IMR-90 (cell line): Measurements from ENCODE around the gene DDX20. TPM values are rescaled to one million over a fixed set of nuclear protein-coding genes. Genes with fewer than 3 reads are reported as not detected.

Experiments
- ATAC-seq: fragments of 200-7000 bp; cut with Tn5 transposase; 2 replicates; pipeline ENCODE4 v1.9.1; 2020; ENCODE audit warnings: low read depth, mild to moderate bottlenecking, moderate library complexity
- BruUV-seq: library from RNA; stranded (reverse); fragments of 400-500 nt; replicated peaks from 2 replicates; lab custom pipeline; 2021; lab: Mats Ljungman, UMichigan
- CTCF ChIA-PET: fragments of 300-600 bp; formaldehyde crosslinking; extraction: SDS; loops from one replicate; lab custom pipeline; 2021; ENCODE audit warnings: antibody characterized with exemption; lab: Yijun Ruan, JAX
- POLR2A ChIA-PET: fragments of 300-600 bp; sonication (Branson Sonifier 250); formaldehyde crosslinking; loops from one replicate; lab custom pipeline; 2022; ENCODE audit warnings: antibody characterized with exemption; ENCODE audit not compliant: unreplicated experiment; lab: Charles Lee
- DNase-seq: peaks from one replicate; pipeline ENCODE4 v3.0.0; 2013
- H2AFZ ChIP-seq: replicated peaks from 2 replicates; pipeline ENCODE3; 2013; ENCODE audit warnings: low read length, mild to moderate bottlenecking; ENCODE audit not compliant: poor library complexity
- H2AK5ac ChIP-seq: 2 replicates; pipeline ENCODE4 v1.6.1; 2013; ENCODE audit warnings: low read depth, low read length, inconsistent platforms
- H2AK9ac ChIP-seq: replicated peaks from 2 replicates; pipeline ENCODE3; 2013; ENCODE audit warnings: mild to moderate bottlenecking, low read depth, low read length, moderate library complexity; ENCODE audit not compliant: poor library complexity
- H2BK120ac ChIP-seq: 2 replicates; pipeline ENCODE4 v1.6.1; 2013; ENCODE audit warnings: low read depth, low read length, inconsistent platforms
- H2BK15ac ChIP-seq: 3 replicates; pipeline ENCODE4 v1.6.1; 2013; ENCODE audit warnings: low read depth, low read length, inconsistent platforms
- H2BK20ac ChIP-seq: 2 replicates; pipeline ENCODE4 v1.6.1; 2013; ENCODE audit warnings: low read depth, mild to moderate bottlenecking, inconsistent platforms, low read length, moderate library complexity
- H2BK5ac ChIP-seq: 2 replicates; pipeline ENCODE4 v1.6.1; 2013; ENCODE audit warnings: mild to moderate bottlenecking, low read depth, low read length, inconsistent platforms; ENCODE audit not compliant: poor library complexity, severe bottlenecking
- H3K14ac ChIP-seq: replicated peaks from 2 replicates; pipeline ENCODE4 v1.6.1; 2013; ENCODE audit warnings: low read depth, low read length, inconsistent platforms
- H3K18ac ChIP-seq: 2 replicates; pipeline ENCODE4 v1.6.1; 2013; ENCODE audit warnings: low read depth, low read length, control low read depth
- H3K23ac ChIP-seq: 2 replicates; pipeline ENCODE4 v1.6.1; 2013; ENCODE audit warnings: low read depth, low read length, inconsistent platforms
- H3K27ac ChIP-seq: 2 replicates; pipeline ENCODE4 v1.5.1; 2013; ENCODE audit warnings: mild to moderate bottlenecking, control low read depth, low read length; ENCODE audit not compliant: insufficient read depth
- H3K27me3 ChIP-seq: 2 replicates; pipeline ENCODE4 v1.6.1; 2013; ENCODE audit warnings: low read length; ENCODE audit not compliant: control insufficient read depth, insufficient read depth
- H3K36me3 ChIP-seq: 2 replicates; pipeline ENCODE4 v1.6.1; 2013; ENCODE audit warnings: low read length, mixed read lengths; ENCODE audit not compliant: control insufficient read depth, insufficient read depth
- H3K4ac ChIP-seq: 2 replicates; pipeline ENCODE4 v1.6.1; 2013; ENCODE audit warnings: low read depth, low read length, inconsistent platforms
- H3K4me1 ChIP-seq: 2 replicates; pipeline ENCODE4 v1.6.1; 2013; ENCODE audit warnings: low read length, mixed read lengths; ENCODE audit not compliant: control insufficient read depth, insufficient read depth
- H3K4me2 ChIP-seq: 2 replicates; pipeline ENCODE4 v1.6.1; 2013; ENCODE audit warnings: low read depth, mild to moderate bottlenecking, control low read depth, low read length, moderate library complexity
- H3K4me3 ChIP-seq: 2 replicates; pipeline ENCODE4 v1.5.1; 2013; ENCODE audit warnings: low read depth, mild to moderate bottlenecking, control low read depth, low read length, moderate library complexity; ENCODE audit not compliant: insufficient read depth
- H3K56ac ChIP-seq: 2 replicates; pipeline ENCODE4 v1.6.1; 2013; ENCODE audit warnings: low read length, inconsistent platforms; ENCODE audit not compliant: insufficient read depth; ENCODE audit errors: extremely low read depth
- H3K79me1 ChIP-seq, 2 experiments: 2 replicates each; pipeline ENCODE4 v1.6.1; 2013; ENCODE audit warnings: low read length in 2 of 2, inconsistent platforms in 1 of 2, low read depth in 1 of 2
- H3K9ac ChIP-seq: 2 replicates; pipeline ENCODE4 v1.6.1; 2013; ENCODE audit warnings: low read depth, low read length, control low read depth
- H3K9me1 ChIP-seq: 2 replicates; pipeline ENCODE4 v1.6.1; 2013; ENCODE audit warnings: low read length, inconsistent platforms; ENCODE audit not compliant: insufficient read depth
- H3K9me3 ChIP-seq: 2 replicates; pipeline ENCODE4 v1.6.1; 2013; ENCODE audit warnings: low read length; ENCODE audit not compliant: control insufficient read depth, insufficient read depth
- H4K20me1 ChIP-seq: 2 replicates; pipeline ENCODE4 v1.6.1; 2013; ENCODE audit warnings: low read length, inconsistent platforms; ENCODE audit not compliant: insufficient read depth
- H4K5ac ChIP-seq: 2 replicates; pipeline ENCODE4 v1.6.1; 2013; ENCODE audit warnings: mild to moderate bottlenecking, low read depth, low read length, control low read depth
- H4K8ac ChIP-seq, 2 experiments: 2 replicates each; pipeline ENCODE4 v1.6.1; 2013; ENCODE audit warnings: low read depth in 2 of 2, low read length in 2 of 2, control low read depth in 1 of 2, inconsistent platforms in 1 of 2
- H4K91ac ChIP-seq: 2 replicates; pipeline ENCODE4 v1.6.1; 2013; ENCODE audit warnings: low read depth, low read length, inconsistent platforms; ENCODE audit not compliant: insufficient read depth
- BHLHE40 ChIP-seq: fragments of 150-350 bp; IDR thresholded peaks from 2 replicates; pipeline ENCODE4 v1.6.1; 2016; ENCODE audit warnings: mild to moderate bottlenecking, low read depth, low read length
- CEBPB ChIP-seq: IDR thresholded peaks from 2 replicates; pipeline ENCODE4 v1.6.1; 2012; ENCODE audit warnings: low read depth, low read length, improper control_type of control experiment
- MAZ ChIP-seq: IDR thresholded peaks from 2 replicates; pipeline ENCODE4 v1.6.1; 2012; ENCODE audit warnings: low read depth, mild to moderate bottlenecking, low read length, improper control_type of control experiment, moderate library complexity, borderline replicate concordance
- SMC3 ChIP-seq: fragments of 150-350 bp; IDR thresholded peaks from 2 replicates; pipeline ENCODE4 v1.6.1; 2016; ENCODE audit warnings: low read depth, mild to moderate bottlenecking, antibody characterized with exemption, low read length, moderate library complexity
- USF2 ChIP-seq: fragments of 150-350 bp; IDR thresholded peaks from 2 replicates; pipeline ENCODE4 v1.6.1; 2017; ENCODE audit warnings: mild to moderate bottlenecking, antibody characterized with exemption, low read length, low read depth
- WGBS, 2 experiments: methylation state at CpG; one replicate each; pipeline versions ENCODE4 v1.1.5 to v1.1.7; 2013; ENCODE audit warnings: missing lambda C conversion rate in 2 of 2; ENCODE audit not compliant: insufficient read length in 1 of 2; ENCODE audit errors: extremely low coverage in 2 of 2; 5-methylcytosine and 5-hydroxymethylcytosine counted together
- dilution Hi-C: fragments of 300-500 bp; cut with HindIII; formaldehyde crosslinking; loops from one replicate; pipeline ENCODE4 v1.14.3; 2018; ENCODE audit warnings: low sequenced_read_pairs; ENCODE audit not compliant: unreplicated experiment
- in situ Hi-C: fragments of 300-500 bp; cut with MboI; formaldehyde crosslinking; loops from 3 replicates; pipeline ENCODE4 v1.14.3; 2019; ENCODE audit warnings: low sequenced_read_pairs, inconsistent platforms, mixed read lengths
- intact Hi-C: fragments of 100-400 bp; cut with micrococcal nuclease; formaldehyde crosslinking; loops from 2 replicates; pipeline ENCODE4 v1.10.0; 2022
- polyA plus RNA-seq, 3 experiments: library from polyadenylated mRNA; depleted of rRNA; stranded (reverse); fragments of >200 nt; gene quantifications; 2 replicates each; pipeline ENCODE4 v1.2.3, GENCODE V29; 2012; ENCODE audit warnings: low replicate concordance in 1 of 3
- total RNA-seq: library from RNA; depleted of rRNA; stranded (reverse); fragments of >200 nt; gene quantifications from 2 replicates; pipeline ENCODE4 v1.2.3, GENCODE V29; 2012

Gene DDX20
- total and polyA plus RNA-seq, 2 of the 4 experiments (the other 2 are of a cell fraction): 5.7 to 10.9 TPM

GRCh38 chr1:111739925-111740765, 15.6 kb upstream of the DDX20 start:
- H3K9ac ChIP-seq: peak overlapping the region; percentile 43; the same call in 1 of the 2 replicates
- dilution Hi-C loops: no loop called here
- H2AK5ac ChIP-seq: no peak overlapping the region
- no peak overlapping the region for H3K27ac ChIP-seq
- H2BK120ac ChIP-seq: peak overlapping the region; percentile 59; the same call in 1 of the 2 replicates
- peak overlapping the region; percentile 4; the same call in 1 of the 2 replicates for H3K56ac ChIP-seq
- peak overlapping the region; percentile 70; the same call in 1 of the 2 replicates for H3K23ac ChIP-seq
- peak; percentile 52 for DNase-seq
- peak overlapping the region; percentile 64 for H3K4ac ChIP-seq
- H3K14ac ChIP-seq: no peak overlapping the region
- H3K18ac ChIP-seq: no peak overlapping the region
- H2BK20ac ChIP-seq: no peak overlapping the region
- H3K27me3 ChIP-seq: no peaks in the 10 kb centered on the region
- peak overlapping the region; percentile 73 for H2AK9ac ChIP-seq
- peak overlapping the region; percentile 97 for H2AFZ ChIP-seq
- peak overlapping the region; percentile 14 to 68; a peak in 2 of 4 replicates for H4K8ac ChIP-seq
- 15% methylated on average over 30 of the region's 63 CpGs; no CpG with 5 or more reads in 1 of the 2 experiments for WGBS, 2 experiments
- no peaks in the 10 kb centered on the region for H3K9me3 ChIP-seq
- peak; percentile 5 for ATAC-seq
- H2BK15ac ChIP-seq: peak overlapping the region; percentile 20; the same call in 1 of the 3 replicates
- peak overlapping the region; percentile 94 for H3K4me2 ChIP-seq
- peaks cover 37% of the 10 kb centered on the region for H3K4me1 ChIP-seq
- no peaks in the 10 kb centered on the region for H3K36me3 ChIP-seq
- H4K20me1 ChIP-seq: peaks cover 13% of the 10 kb centered on the region; the same call in 1 of the 2 replicates
- peak overlapping the region; percentile 47 for H4K91ac ChIP-seq
- no peak; the same call in 1 of the 2 replicates for TF ChIP-seq MAZ
- TF ChIP-seq SMC3: no peak
- TF ChIP-seq BHLHE40: no peak
- TF ChIP-seq CEBPB: no peak
- no peak for TF ChIP-seq USF2
- H3K4me3 ChIP-seq: peak overlapping the region; percentile 65
- no peak overlapping the region for H4K5ac ChIP-seq
- H2BK5ac ChIP-seq: no peak overlapping the region
- in situ Hi-C loops: no loop called here
- BruUV-seq: no TSS peak
- POLR2A ChIA-PET: no interaction called here
- intact Hi-C loops: no loop called here
- H3K79me1 ChIP-seq: peaks cover 11 to 40% of the 10 kb centered on the region in 2 experiments; a peak in 2 of 4 replicates
- CTCF ChIA-PET: interaction anchor here (1.1 kb wide), 1 partner anchor 14 kb away, joined by 6 read pairs; no protein-coding TSS in a partner anchor
- peaks cover 46% of the 10 kb centered on the region for H3K9me1 ChIP-seq
